GM18907 (cell line): ENCODE data around the gene DNAJC4.

Experiments
- ATAC-seq: cut with Tn5 transposase; IDR thresholded peaks from one replicate; pipeline ENCODE4 v1.9.1; 2021; ENCODE audit warnings: mild to moderate bottlenecking, moderate library complexity; ENCODE audit not compliant: unreplicated experiment

The DNAJC4 gene

GRCh38 chr11:64255135-64256128 lies 25.1 kb downstream of the DNAJC4 start:
- ATAC-seq = no peak

- no peak for ATAC-seq
These were observed 26.0 kb downstream of the DNAJC4 start for GRCh38 chr11:64256300-64256699.

DNA sequence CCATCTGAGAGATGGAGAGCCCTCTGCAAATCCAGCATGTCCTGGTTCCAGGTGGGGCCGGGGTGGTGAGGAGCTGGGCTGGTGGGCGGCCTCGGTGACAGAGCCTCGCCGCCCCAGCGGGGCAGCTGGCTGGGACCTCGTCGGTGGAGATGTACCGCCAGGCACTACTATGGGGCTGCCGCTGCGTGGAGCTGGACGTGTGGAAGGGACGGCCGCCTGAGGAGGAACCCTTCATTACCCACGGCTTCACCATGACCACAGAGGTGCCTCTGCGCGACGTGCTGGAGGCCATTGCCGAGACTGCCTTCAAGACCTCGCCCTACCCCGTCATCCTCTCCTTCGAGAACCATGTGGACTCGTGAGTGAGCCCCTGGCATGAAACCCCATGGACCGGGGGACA lies 28.0 kb downstream of the DNAJC4 start:
- ATAC-seq = no peak

DNA sequence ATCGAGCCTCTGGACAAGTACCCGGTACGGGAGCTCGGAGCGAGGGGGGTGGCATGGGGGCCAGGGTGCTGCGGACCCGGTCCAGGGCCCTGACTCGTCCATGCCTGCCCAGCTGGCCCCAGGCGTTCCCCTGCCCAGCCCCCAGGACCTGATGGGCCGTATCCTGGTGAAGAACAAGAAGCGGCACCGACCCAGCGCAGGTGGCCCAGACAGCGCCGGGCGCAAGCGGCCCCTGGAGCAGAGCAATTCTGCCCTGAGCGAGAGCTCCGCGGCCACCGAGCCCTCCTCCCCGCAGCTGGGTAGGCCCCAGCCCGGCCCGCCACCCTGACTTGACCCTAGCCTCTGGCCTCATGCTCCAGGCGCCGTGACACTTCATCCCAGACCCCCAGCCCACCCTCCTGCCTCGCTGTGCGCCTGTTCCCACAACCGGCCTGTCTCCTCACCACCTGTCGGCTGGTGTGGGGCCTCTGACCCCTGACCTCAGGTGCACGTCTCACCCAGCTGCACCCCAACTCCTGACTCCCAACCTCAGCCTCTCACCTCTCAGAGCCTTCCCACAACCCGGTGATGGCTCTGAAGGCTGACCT lies 28.7 kb downstream of the DNAJC4 start:
- no peak for ATAC-seq

DNA sequence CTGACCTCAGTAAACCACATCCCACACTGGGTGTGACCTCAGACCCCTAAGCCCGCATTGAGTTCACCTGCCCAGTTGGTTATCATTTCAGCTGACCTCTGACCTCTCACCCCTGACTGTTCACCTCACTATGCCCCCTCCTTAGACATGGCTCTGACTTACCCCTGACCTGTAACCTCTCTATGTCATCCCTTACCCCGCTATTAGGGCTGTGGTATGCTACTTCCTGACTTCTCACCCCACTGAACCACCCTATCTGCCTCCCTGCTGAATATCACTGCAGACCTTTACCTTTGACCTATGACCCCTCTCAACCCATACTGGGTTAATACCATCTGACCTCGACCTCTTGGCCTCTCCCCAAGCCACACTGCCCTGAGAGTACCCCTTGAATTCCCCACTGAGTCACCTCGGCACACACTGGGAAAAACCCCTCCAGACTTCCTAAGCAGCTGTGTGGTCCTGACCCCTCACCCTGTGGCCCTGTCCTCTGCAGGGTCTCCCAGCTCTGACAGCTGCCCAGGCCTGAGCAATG lies 29.3 kb downstream of the DNAJC4 start:
- ATAC-seq = no peak

- no peak for ATAC-seq
These were observed 29.9 kb downstream of the DNAJC4 start for GRCh38 chr11:64260147-64260708.

GRCh38 chr11:64261556-64262080 lies 31.3 kb downstream of the DNAJC4 start:
- ATAC-seq = no peak

DNA sequence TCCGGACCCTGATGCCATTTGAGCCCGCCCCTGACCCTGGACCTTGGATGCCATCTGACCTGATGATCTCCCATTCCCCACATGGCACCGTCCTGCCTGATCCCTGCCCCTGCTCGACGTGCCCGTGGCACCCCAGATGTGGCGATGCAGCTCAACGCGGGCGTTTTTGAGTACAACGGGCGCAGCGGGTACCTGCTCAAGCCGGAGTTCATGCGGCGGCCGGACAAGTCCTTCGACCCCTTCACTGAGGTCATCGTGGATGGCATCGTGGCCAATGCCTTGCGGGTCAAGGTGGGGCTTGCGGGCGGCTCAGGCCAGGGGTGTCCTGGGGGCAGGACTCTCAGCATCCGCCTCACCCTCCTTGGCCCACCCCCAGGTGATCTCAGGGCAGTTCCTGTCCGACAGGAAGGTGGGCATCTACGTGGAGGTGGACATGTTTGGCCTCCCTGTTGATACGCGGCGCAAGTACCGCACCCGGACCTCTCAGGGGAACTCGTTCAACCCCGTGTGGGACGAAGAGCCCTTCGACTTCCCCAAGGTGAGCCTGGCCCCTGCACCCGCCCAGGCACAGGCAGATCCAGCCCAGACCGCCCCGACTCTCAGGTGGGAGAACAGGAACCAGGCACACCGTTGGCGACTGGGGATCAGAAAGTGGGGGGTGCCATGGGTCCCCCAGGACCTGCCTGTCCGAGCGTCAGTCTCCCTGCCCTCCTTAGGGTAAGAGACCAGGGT lies 32.1 kb downstream of the DNAJC4 start:
- no peak for ATAC-seq

GRCh38 chr11:64263021-64263946 lies 32.9 kb downstream of the DNAJC4 start:
- ATAC-seq = no peak

DNA sequence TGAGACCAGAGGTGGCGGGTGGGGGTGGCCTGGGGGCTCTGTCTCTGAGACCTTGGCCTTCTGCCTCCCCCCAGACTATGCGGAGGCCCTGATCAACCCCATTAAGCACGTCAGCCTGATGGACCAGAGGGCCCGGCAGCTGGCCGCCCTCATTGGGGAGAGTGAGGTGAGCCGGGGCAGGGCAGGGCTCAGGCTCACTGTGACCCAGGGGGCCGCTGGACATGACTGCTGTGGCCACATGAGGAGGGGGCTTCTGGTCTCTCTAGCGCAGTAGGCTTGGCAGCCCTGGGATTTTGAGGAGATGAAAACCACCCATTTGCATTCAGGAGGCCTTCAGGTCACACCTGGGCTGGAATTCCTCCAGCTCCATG lies 33.6 kb downstream of the DNAJC4 start:
- no peak for ATAC-seq

DNA sequence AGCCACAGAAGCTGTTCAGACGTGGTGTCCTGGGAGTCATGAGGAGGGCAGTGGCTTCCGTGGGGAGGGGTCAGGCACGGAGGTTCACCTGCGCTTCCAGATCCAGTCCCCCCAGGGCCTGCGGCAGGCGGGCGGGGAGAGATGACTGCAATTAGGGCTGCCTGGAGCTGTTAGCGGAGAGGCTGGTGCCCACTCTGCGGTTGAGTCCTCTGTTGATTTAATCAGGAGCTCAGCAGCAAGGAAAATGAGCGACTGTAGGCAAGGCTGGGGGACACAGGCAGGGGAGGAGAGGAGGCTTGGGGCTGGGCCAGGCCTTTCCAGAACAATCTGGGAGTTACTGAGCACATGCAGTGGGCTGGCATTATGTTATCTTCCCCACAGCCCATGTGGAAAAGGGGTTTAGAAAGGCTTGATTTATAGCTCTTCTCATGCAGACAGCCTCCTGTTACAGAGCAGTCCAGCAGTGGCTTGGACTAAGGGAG lies 34.1 kb downstream of the DNAJC4 start:
- ATAC-seq = no peak

DNA sequence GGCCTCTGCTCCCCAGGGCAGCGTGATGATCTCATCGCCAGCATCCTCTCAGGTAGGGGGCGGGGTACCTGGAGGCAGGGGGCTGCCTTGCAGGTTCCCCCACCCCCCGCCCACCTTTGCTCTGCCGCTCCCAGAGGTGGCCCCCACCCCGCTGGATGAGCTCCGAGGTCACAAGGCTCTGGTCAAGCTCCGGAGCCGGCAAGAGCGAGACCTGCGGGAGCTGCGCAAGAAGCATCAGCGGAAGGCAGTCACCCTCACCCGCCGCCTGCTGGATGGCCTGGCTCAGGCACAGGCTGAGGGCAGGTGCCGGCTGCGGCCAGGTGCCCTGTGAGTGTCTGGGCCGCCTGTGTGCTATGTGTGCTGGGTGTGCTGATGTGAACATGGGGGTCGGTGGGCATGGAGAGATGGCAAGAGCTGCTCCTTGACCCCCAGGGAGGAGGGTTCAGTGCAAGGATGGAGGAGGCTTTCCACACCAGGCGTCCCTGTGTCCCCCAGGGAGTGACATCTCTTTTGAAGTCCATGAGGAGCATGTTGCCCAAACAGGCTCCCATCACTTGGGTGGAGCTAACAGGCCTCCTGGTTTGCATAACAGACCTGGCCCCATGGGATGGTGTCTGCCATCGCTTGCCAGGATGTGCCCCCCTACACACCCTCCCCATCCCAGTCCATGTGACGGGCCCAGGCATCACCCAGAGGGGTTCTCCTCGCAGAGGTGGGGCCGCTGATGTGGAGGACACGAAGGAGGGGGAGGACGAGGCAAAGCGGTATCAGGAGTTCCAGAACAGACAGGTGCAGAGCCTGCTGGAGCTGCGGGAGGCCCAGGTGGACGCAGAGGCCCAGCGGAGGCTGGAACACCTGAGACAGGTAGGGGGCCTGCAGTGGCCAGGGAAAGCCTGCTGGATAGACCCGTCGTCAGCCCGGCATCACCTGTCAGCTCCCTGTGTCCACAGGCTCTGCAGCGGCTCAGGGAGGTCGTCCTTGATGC lies 35.1 kb downstream of the DNAJC4 start:
- no peak for ATAC-seq

- no peak for ATAC-seq
These were observed 36.0 kb downstream of the DNAJC4 start for GRCh38 chr11:64266339-64266738.

GRCh38 chr11:64267207-64267945 lies 37.0 kb downstream of the DNAJC4 start:
- no peak for ATAC-seq

DNA sequence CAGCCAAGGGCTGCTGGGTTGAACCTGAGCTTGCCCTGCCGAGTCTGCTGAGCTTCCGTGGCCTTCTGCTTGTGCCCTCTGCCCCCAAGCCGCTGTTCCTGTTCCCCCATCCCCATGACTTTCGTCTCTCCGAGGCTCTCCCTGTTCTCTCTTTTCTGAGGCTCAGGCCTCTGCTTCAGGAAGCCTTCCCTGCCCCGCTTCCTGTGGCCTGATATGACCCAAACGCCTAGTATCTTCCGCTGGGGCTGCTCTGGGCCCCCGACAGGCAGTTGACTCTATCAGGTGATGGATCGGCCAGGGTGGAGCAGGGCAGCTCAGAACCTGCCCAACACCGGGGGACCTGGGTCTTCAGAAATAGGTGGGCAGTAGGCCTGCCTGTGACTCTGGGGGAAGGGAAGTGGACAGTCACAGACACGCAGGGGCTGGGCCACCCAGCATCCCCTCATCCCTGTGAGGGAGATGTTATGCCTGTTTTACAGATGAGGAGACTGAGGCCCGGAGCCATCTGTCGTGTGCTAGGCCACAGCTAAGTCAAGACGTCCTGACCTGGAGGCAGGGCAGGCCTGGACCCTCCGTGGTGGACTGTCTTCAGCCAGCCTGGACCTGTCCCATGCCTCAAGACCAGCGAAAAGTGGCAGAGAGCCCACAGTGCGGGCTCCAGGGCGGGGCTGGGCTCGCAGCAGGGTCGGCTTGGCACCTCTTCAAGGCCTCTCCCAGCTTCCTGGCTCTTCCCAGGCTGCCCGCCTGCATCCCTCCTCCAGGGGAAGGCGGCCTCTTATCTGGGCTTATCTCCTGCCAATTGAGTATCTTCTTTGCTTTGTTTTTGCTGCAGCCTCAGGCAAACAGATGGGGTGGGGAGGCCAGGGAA lies 37.9 kb downstream of the DNAJC4 start:
- no peak for ATAC-seq

DNA sequence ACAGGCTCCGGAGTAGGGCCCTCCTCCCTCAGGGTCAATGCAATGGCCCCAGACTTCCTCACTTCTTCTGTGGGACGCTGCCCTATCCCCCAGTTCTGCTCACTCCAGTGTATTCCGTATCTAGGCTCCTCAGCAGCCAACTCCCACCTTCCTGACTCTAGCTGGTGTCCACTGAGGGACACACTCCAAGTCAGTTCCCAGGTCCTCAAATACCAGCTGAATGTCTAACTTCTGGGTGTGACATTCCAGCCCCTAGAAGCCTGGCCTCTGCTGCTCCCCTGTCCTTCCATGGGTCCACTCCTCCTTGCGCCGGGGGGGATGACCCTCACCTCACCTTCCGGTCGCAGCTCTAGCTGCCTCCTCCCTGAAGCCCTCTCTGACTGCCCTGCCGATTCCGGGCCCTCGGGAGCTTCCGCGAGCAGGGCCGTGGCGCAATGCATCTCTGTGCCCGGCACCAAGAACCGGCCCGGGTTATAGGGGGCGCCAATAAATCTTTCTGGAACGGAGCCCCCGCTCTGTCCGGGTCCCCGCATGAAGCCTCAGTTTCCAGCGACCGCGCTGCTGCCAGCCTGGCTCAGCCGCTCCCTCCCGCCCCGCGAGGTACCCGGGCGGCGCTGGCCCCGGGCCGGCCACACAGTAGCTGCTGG lies 38.7 kb downstream of the DNAJC4 start:
- ATAC-seq = peak; percentile 10
